ENCODE results near the gene PPFIBP2.

Gene PPFIBP2

GRCh38 chr11:7513234-7514098, at the start of gene PPFIBP2:
Gene PPFIBP2 (plus strand): TSS chr11:7513999. CDS start chr11:7549476, 35,477 bp downstream.
- peak; percentile 56 for DNase-seq

- DNase-seq, result no peak
These were observed 46.1 kb upstream of the PPFIBP2 start for GRCh38 chr11:7467652-7468051.

DNA sequence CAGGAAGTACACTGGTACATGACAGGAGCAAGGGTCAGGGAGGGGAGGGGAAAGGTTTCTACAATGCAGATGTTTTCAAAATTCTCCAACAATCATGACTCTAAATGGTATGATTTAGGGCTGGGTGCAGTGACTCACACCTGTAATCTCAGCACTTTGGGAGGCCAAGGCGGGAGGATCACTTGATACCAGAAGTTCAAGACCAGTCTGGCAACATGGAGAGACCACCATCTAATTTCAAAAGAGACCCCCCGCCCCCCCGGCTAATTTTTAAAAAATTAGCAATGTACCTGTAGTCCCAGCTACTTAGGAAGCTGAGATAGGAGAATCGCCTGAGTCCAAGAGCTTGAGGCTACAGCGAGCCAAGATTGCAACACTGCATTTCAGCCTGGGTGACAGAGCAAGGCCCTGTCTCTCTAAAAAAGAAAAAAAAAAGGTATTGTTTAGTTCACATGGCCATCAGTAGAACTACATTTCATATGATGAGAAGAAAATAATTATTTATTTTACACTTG, 44.4 kb upstream of the PPFIBP2 start:
- DNase-seq, result no peak

- DNase-seq, result no peak
These were observed 42.7 kb upstream of the PPFIBP2 start for GRCh38 chr11:7471071-7471470.

DNA sequence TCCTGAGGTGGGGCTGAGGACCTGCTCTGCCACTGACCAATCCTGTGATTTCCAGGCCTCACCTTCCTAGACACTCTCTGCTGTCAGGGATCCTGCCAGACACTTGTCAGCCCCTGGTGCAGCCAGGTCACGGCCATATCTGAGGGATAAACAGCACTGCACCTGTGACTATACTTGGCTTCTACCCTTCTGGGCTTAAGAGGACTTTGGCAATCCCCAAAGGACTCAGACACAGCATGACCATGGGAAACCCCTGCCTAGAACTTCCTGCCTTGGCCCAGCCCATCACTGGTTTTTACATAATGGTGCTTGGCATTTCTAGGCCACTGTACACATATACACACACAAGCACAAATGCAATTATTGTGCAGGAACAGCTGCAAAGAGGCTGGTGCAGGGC, 40.1 kb upstream of the PPFIBP2 start:
- DNase-seq, result no peak

DNA sequence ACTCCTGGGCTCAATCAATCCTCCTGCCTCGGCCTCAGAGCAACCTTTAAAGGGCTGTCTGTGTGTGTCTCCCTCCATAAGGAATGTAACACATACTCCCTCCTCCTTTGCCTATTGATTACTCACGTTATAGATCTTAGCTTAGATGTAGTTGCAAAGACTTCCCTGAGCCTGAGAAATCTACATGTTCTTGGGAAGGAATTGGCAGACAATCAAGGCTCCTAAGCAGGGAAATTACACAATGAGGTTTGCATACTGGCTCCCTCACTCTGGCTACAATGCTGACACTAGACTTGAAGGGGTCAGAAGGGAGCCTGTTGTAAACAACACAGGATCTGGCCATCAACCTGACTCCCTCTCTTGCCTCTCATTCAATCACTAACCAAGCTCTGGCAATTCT, 33.7 kb upstream of the PPFIBP2 start:
- DNase-seq, result peak; percentile 15

DNA sequence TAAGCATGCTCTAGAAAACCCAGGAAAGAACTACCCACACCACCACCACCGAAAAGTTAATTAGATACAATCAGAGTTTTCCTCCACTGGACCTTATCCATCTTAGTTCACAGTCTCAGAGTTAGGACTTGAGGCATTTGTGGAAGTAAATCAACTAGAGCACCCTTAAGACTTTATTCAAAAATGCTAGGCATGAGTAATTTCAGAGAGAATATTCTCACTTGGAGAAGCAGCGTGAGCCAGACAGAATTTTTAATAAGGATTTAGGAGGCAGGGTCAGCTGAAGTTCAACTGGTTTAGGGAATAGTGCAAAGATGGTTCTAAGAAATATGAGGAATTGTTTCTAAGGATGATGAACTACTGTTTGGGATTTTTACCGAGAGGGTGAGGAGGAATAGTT, 29.7 kb upstream of the PPFIBP2 start:
- DNase-seq, result no peak

GRCh38 chr11:7484645-7485044, 29.2 kb upstream of the PPFIBP2 start:
- peak; percentile 11 for DNase-seq

- DNase-seq, result peak; percentile 61
These were observed 28.4 kb upstream of the PPFIBP2 start, which contains the start of gene OLFML1 for GRCh38 chr11:7485186-7486097. Gene OLFML1 (plus strand): TSS chr11:7485506. CDS start chr11:7485876, 370 bp downstream.

GRCh38 chr11:7486098-7486780, 27.6 kb upstream of the PPFIBP2 start:
- DNase-seq, result no peak

DNA sequence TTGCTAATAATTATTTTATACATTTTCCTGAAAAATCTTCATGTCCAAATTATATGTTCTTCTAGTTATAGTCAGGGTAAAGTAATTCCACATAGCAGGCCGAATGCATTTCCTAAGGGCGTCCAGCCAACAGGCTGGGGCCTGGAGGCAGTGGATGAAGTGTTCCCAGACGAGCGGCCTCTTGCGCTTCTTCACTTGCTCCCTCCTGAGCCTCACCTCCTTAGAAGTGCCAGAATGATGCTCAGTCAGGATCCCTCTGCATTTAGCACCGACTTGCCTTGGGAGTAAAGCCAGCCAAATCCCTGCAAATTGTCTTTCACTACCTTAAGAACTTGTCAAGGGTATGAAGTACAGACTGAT, 27.0 kb upstream of the PPFIBP2 start:
- DNase-seq, result peak; percentile 22

DNA sequence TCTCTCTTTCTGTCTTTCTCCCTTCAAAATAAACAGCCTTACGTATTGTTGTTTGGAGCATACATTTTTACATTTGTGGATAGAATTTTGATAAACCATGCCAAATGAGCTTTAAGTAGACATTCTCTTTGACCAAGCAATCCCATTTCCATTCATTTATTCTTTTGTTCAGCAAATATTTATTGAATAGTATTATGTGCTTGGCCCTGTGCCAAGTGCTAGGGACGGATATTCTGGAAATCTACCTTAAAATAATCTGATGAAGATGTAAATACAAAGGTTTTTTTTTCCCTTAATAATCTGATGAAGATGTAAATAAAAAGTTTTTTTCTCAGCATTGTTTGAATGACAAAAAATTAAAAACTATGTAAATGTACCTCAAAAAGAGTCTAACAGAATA, 26.4 kb upstream of the PPFIBP2 start:
- DNase-seq, result no peak

DNA sequence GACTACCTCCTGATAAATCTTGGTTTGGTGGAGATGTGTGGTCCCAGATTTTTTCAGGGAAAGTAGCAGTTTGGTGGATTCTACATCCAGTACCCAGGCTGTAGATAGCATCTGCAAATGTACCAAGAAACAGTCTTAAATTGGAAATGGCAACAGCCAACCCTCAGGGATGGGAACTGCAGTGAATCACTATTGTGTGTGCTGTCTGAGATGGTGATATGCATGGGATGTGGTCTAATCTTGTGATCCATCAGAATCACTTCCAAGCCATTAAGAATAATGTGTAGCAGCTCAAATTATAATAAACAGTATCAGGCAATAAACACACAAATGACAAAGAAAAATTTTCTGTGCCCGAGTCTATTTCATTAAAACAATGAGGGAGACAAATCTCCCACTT, 25.1 kb upstream of the PPFIBP2 start:
- no peak for DNase-seq

GRCh38 chr11:7489376-7489775, 24.4 kb upstream of the PPFIBP2 start:
- DNase-seq, result no peak

DNA sequence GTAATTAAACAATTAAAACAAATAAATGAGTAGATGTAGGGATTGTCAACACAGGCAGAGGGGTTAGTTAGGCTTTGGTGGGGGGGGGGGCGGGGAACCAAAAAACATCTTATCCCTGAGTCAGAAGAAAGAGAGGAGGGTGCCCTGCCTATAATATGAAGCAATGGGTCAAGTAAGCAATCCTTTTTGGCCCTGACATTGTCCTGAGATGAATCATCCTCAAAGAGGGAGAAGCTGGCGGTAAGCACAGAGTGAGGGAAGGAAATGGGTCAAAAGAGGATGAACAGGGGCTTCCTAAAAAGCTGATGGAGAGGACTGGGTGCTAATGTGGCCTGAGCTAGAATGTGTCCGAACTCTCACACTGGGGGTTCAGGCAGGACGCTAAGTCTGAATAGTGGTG, 23.7 kb upstream of the PPFIBP2 start:
- peak; percentile 59 for DNase-seq

DNA sequence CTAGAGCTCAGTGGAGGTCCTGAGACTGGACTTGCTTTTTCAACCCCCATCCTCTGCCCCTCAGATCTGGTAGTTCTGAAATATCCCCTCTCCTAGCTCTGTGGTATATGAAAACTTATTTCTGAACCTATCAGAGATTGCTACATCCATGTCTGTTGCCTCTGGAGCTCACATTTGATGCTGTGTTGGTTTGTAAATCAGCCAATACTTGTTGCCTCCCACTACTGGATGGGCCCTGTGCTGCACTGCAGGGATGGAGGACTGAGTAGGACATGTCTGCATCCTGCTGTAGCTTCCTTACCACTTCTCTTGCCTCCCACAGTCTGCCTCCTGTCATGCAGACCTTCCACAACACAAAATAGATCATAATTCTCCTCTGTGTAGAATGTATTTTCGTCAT, 23.3 kb upstream of the PPFIBP2 start:
- DNase-seq, result no peak

- DNase-seq, result no peak
These were observed 21.5 kb upstream of the PPFIBP2 start for GRCh38 chr11:7492253-7492652.

GRCh38 chr11:7493670-7494069, 20.1 kb upstream of the PPFIBP2 start:
- no peak for DNase-seq

GRCh38 chr11:7494086-7494745, 19.6 kb upstream of the PPFIBP2 start:
- DNase-seq, result no peak

DNA sequence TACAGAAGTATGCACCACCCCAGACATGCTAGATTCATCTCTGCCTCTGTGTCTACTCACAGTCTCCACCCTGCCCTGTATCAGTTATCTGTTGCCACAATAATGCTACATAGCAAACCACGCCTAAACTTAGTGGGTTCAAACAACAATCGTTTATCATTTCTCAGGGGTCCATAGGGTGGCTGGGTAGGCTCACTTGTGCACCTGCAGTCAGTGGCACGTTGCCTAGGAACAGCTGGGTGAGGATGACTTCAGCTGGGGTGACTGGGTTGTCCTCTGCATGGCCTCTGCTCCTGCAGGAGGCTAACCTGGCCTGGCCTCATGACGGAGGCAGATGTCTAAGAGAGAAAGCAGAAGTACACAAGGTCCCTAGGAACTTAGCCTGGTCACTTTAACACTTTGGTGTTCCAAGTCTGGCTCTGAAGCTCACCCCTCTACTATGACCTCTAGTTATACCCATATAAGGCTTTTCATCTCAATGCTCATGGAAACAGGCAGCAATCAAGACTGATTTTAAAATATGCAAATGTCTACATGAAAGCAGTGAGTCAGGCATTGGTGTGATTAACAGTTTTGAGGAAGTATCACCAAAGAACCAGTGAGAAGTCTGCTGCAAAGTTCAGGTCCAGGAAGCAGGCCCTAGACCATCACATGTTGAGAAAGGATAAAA, 17.8 kb upstream of the PPFIBP2 start:
- DNase-seq, result no peak

DNA sequence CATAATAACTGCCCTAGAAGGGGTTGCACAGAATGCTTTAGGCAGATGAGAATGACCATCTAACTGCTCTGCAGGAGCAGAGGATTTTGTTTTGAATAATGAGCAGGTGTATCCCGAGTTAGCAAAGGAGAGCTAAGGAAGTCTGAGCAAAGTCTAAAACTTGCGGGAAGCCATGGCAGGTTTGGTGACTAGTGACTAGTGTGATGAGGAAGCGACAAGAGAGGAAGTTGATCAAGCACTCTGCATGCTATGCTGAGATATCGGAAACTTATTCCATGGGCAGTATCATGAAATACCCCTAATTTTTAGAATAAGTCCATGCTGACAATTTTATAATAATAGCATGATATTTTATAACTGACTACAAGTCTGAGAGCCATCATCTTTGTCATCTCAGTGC, 15.6 kb upstream of the PPFIBP2 start:
- no peak for DNase-seq

DNA sequence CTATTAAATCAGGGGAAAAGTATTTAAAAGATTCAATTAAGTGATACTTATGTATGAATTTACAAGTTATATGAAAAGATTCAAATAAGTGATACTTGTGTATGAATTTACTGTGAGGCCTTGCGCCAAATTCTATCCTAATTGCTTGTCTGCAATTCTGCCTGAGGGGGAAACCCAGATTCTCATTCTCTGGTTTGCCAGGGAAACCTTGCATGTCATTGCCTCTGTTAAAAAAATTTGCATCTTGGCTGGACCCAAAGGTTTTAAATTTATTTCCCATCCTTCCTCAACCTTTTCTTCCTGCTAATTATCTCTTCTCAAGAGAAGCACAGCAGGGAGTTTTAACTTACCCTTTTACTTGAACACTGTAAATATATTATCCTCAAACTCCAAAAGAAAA, 14.7 kb upstream of the PPFIBP2 start:
- no peak for DNase-seq
